DOHH2 (cell line): ENCODE measurements around the gene VCL.

Experiments
- EZH2phosphoT487 ChIP-seq: fragments of 200-600 bp; sonication (generic); IDR thresholded peaks from 2 replicates; pipeline ENCODE4 v1.6.1; 2017; ENCODE audit warnings: borderline replicate concordance, mild to moderate bottlenecking, antibody characterized with exemption, low read length, moderate library complexity, mixed read lengths
- TF ChIP-seq, protein P1 (sequence below): fragments of 200-600 bp; sonication (generic); IDR thresholded peaks from one replicate; pipeline ENCODE4 v1.5.1; 2014; ENCODE audit warnings: antibody characterized with exemption, mild to moderate bottlenecking, low read depth, low read length; ENCODE audit not compliant: poor library complexity, severe bottlenecking

DNA sequence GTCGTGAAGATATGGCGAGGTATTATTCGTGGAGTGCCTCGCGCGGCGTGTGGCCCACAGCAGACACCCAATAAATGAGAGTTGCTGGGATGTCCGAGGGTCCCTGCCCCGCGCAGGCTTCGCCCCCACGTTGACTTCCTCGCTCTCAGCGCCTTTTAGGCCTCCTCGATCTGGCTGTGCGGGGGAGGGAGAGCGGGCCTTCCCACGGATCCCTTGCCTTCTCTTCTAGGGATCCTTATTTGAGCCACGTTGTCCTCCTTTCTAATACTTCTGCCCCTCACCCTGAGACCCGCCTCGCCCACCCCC, 660 bp downstream of the VCL start:
- TF ChIP-seq, protein P1, sequence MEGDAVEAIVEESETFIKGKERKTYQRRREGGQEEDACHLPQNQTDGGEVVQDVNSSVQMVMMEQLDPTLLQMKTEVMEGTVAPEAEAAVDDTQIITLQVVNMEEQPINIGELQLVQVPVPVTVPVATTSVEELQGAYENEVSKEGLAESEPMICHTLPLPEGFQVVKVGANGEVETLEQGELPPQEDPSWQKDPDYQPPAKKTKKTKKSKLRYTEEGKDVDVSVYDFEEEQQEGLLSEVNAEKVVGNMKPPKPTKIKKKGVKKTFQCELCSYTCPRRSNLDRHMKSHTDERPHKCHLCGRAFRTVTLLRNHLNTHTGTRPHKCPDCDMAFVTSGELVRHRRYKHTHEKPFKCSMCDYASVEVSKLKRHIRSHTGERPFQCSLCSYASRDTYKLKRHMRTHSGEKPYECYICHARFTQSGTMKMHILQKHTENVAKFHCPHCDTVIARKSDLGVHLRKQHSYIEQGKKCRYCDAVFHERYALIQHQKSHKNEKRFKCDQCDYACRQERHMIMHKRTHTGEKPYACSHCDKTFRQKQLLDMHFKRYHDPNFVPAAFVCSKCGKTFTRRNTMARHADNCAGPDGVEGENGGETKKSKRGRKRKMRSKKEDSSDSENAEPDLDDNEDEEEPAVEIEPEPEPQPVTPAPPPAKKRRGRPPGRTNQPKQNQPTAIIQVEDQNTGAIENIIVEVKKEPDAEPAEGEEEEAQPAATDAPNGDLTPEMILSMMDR, result no peak
- no peak for TF ChIP-seq EZH2phosphoT487
